IMR-90 (cell line): Measurements from ENCODE around the gene ROBO1. TPM values are rescaled to one million over a fixed set of nuclear protein-coding genes. Genes with fewer than 3 reads are reported as not detected.

Source experiments
- ATAC-seq: fragments of 200-7000 bp; cut with Tn5 transposase; 2 replicates; pipeline ENCODE4 v1.9.1; 2020; ENCODE audit warnings: low read depth, mild to moderate bottlenecking, moderate library complexity
- BruUV-seq: library from RNA; stranded (reverse); fragments of 400-500 nt; replicated peaks from 2 replicates; lab custom pipeline; 2021; lab: Mats Ljungman, UMichigan
- CTCF ChIA-PET: fragments of 300-600 bp; formaldehyde crosslinking; extraction: SDS; loops from one replicate; lab custom pipeline; 2021; ENCODE audit warnings: antibody characterized with exemption; lab: Yijun Ruan, JAX
- POLR2A ChIA-PET: fragments of 300-600 bp; sonication (Branson Sonifier 250); formaldehyde crosslinking; loops from one replicate; lab custom pipeline; 2022; ENCODE audit warnings: antibody characterized with exemption; ENCODE audit not compliant: unreplicated experiment; lab: Charles Lee
- DNase-seq: peaks from one replicate; pipeline ENCODE4 v3.0.0; 2013
- H2AFZ ChIP-seq: replicated peaks from 2 replicates; pipeline ENCODE3; 2013; ENCODE audit warnings: low read length, mild to moderate bottlenecking; ENCODE audit not compliant: poor library complexity
- H2AK5ac ChIP-seq: 2 replicates; pipeline ENCODE4 v1.6.1; 2013; ENCODE audit warnings: low read depth, low read length, inconsistent platforms
- H2AK9ac ChIP-seq: replicated peaks from 2 replicates; pipeline ENCODE3; 2013; ENCODE audit warnings: mild to moderate bottlenecking, low read depth, low read length, moderate library complexity; ENCODE audit not compliant: poor library complexity
- H2BK120ac ChIP-seq: 2 replicates; pipeline ENCODE4 v1.6.1; 2013; ENCODE audit warnings: low read depth, low read length, inconsistent platforms
- H2BK15ac ChIP-seq: 3 replicates; pipeline ENCODE4 v1.6.1; 2013; ENCODE audit warnings: low read depth, low read length, inconsistent platforms
- H2BK20ac ChIP-seq: 2 replicates; pipeline ENCODE4 v1.6.1; 2013; ENCODE audit warnings: low read depth, mild to moderate bottlenecking, inconsistent platforms, low read length, moderate library complexity
- H2BK5ac ChIP-seq: 2 replicates; pipeline ENCODE4 v1.6.1; 2013; ENCODE audit warnings: mild to moderate bottlenecking, low read depth, low read length, inconsistent platforms; ENCODE audit not compliant: poor library complexity, severe bottlenecking
- H3K14ac ChIP-seq: replicated peaks from 2 replicates; pipeline ENCODE4 v1.6.1; 2013; ENCODE audit warnings: low read depth, low read length, inconsistent platforms
- H3K18ac ChIP-seq: 2 replicates; pipeline ENCODE4 v1.6.1; 2013; ENCODE audit warnings: low read depth, low read length, control low read depth
- H3K23ac ChIP-seq: 2 replicates; pipeline ENCODE4 v1.6.1; 2013; ENCODE audit warnings: low read depth, low read length, inconsistent platforms
- H3K27ac ChIP-seq: 2 replicates; pipeline ENCODE4 v1.5.1; 2013; ENCODE audit warnings: mild to moderate bottlenecking, control low read depth, low read length; ENCODE audit not compliant: insufficient read depth
- H3K27me3 ChIP-seq: 2 replicates; pipeline ENCODE4 v1.6.1; 2013; ENCODE audit warnings: low read length; ENCODE audit not compliant: control insufficient read depth, insufficient read depth
- H3K36me3 ChIP-seq: 2 replicates; pipeline ENCODE4 v1.6.1; 2013; ENCODE audit warnings: low read length, mixed read lengths; ENCODE audit not compliant: control insufficient read depth, insufficient read depth
- H3K4ac ChIP-seq: 2 replicates; pipeline ENCODE4 v1.6.1; 2013; ENCODE audit warnings: low read depth, low read length, inconsistent platforms
- H3K4me1 ChIP-seq: 2 replicates; pipeline ENCODE4 v1.6.1; 2013; ENCODE audit warnings: low read length, mixed read lengths; ENCODE audit not compliant: control insufficient read depth, insufficient read depth
- H3K4me2 ChIP-seq: 2 replicates; pipeline ENCODE4 v1.6.1; 2013; ENCODE audit warnings: low read depth, mild to moderate bottlenecking, control low read depth, low read length, moderate library complexity
- H3K4me3 ChIP-seq: 2 replicates; pipeline ENCODE4 v1.5.1; 2013; ENCODE audit warnings: low read depth, mild to moderate bottlenecking, control low read depth, low read length, moderate library complexity; ENCODE audit not compliant: insufficient read depth
- H3K56ac ChIP-seq: 2 replicates; pipeline ENCODE4 v1.6.1; 2013; ENCODE audit warnings: low read length, inconsistent platforms; ENCODE audit not compliant: insufficient read depth; ENCODE audit errors: extremely low read depth
- H3K79me1 ChIP-seq, 2 experiments: 2 replicates each; pipeline ENCODE4 v1.6.1; 2013; ENCODE audit warnings: low read length in 2 of 2, inconsistent platforms in 1 of 2, low read depth in 1 of 2
- H3K9ac ChIP-seq: 2 replicates; pipeline ENCODE4 v1.6.1; 2013; ENCODE audit warnings: low read depth, low read length, control low read depth
- H3K9me1 ChIP-seq: 2 replicates; pipeline ENCODE4 v1.6.1; 2013; ENCODE audit warnings: low read length, inconsistent platforms; ENCODE audit not compliant: insufficient read depth
- H3K9me3 ChIP-seq: 2 replicates; pipeline ENCODE4 v1.6.1; 2013; ENCODE audit warnings: low read length; ENCODE audit not compliant: control insufficient read depth, insufficient read depth
- H4K20me1 ChIP-seq: 2 replicates; pipeline ENCODE4 v1.6.1; 2013; ENCODE audit warnings: low read length, inconsistent platforms; ENCODE audit not compliant: insufficient read depth
- H4K5ac ChIP-seq: 2 replicates; pipeline ENCODE4 v1.6.1; 2013; ENCODE audit warnings: mild to moderate bottlenecking, low read depth, low read length, control low read depth
- H4K8ac ChIP-seq, 2 experiments: 2 replicates each; pipeline ENCODE4 v1.6.1; 2013; ENCODE audit warnings: low read depth in 2 of 2, low read length in 2 of 2, control low read depth in 1 of 2, inconsistent platforms in 1 of 2
- H4K91ac ChIP-seq: 2 replicates; pipeline ENCODE4 v1.6.1; 2013; ENCODE audit warnings: low read depth, low read length, inconsistent platforms; ENCODE audit not compliant: insufficient read depth
- BHLHE40 ChIP-seq: fragments of 150-350 bp; IDR thresholded peaks from 2 replicates; pipeline ENCODE4 v1.6.1; 2016; ENCODE audit warnings: mild to moderate bottlenecking, low read depth, low read length
- CHD1 ChIP-seq: IDR thresholded peaks from 2 replicates; pipeline ENCODE4 v1.6.1; 2012; ENCODE audit warnings: low read depth, low read length, improper control_type of control experiment
- MAFK ChIP-seq: IDR thresholded peaks from 2 replicates; pipeline ENCODE4 v1.6.1; 2012; ENCODE audit warnings: low read depth, low read length, improper control_type of control experiment
- POLR2A ChIP-seq: IDR thresholded peaks from 2 replicates; pipeline ENCODE4 v1.6.1; 2012; ENCODE audit warnings: mild to moderate bottlenecking, low read depth, low read length
- RFX5 ChIP-seq: IDR thresholded peaks from 2 replicates; pipeline ENCODE4 v1.8.0; 2012; ENCODE audit warnings: low read depth, mild to moderate bottlenecking, low read length, moderate library complexity
- USF2 ChIP-seq: fragments of 150-350 bp; IDR thresholded peaks from 2 replicates; pipeline ENCODE4 v1.6.1; 2017; ENCODE audit warnings: mild to moderate bottlenecking, antibody characterized with exemption, low read length, low read depth
- WGBS, 2 experiments: methylation state at CpG; one replicate each; pipeline versions ENCODE4 v1.1.5 to v1.1.7; 2013; ENCODE audit warnings: missing lambda C conversion rate in 2 of 2; ENCODE audit not compliant: insufficient read length in 1 of 2; ENCODE audit errors: extremely low coverage in 2 of 2; 5-methylcytosine and 5-hydroxymethylcytosine counted together
- dilution Hi-C: fragments of 300-500 bp; cut with HindIII; formaldehyde crosslinking; loops from one replicate; pipeline ENCODE4 v1.14.3; 2018; ENCODE audit warnings: low sequenced_read_pairs; ENCODE audit not compliant: unreplicated experiment
- in situ Hi-C: fragments of 300-500 bp; cut with MboI; formaldehyde crosslinking; loops from 3 replicates; pipeline ENCODE4 v1.14.3; 2019; ENCODE audit warnings: low sequenced_read_pairs, inconsistent platforms, mixed read lengths
- intact Hi-C: fragments of 100-400 bp; cut with micrococcal nuclease; formaldehyde crosslinking; loops from 2 replicates; pipeline ENCODE4 v1.10.0; 2022
- polyA plus RNA-seq, 3 experiments: library from polyadenylated mRNA; depleted of rRNA; stranded (reverse); fragments of >200 nt; gene quantifications; 2 replicates each; pipeline ENCODE4 v1.2.3, GENCODE V29; 2012; ENCODE audit warnings: low replicate concordance in 1 of 3
- total RNA-seq: library from RNA; depleted of rRNA; stranded (reverse); fragments of >200 nt; gene quantifications from 2 replicates; pipeline ENCODE4 v1.2.3, GENCODE V29; 2012

The ROBO1 gene
- total and polyA plus RNA-seq, 2 of the 4 experiments (the other 2 are of a cell fraction): 24.1 to 53.9 TPM

GRCh38 chr3:78905700-78906099 is 862.1 kb downstream of the ROBO1 start:
- WGBS, 2 experiments: no CpG with 5 or more reads among the region's 3 CpGs
- ChIA-PET CTCF (interaction anchor here (1.3 kb wide), 1 partner anchor 260 kb away, joined by 3 read pairs; no protein-coding TSS in a partner anchor), POLR2A (no interaction called here)
- intact Hi-C loops: no loop called here
- no peak overlapping the region for H2BK20ac ChIP-seq
- no peak overlapping the region for H2BK120ac ChIP-seq
- H2BK5ac ChIP-seq: no peak overlapping the region
- H2AFZ ChIP-seq: no peak overlapping the region
- H2AK5ac ChIP-seq: no peak overlapping the region
- H4K5ac ChIP-seq: no peak overlapping the region
- no peak overlapping the region for H3K56ac ChIP-seq
- no peak overlapping the region for H3K23ac ChIP-seq
- H3K4ac ChIP-seq: no peak overlapping the region
- H3K9me1 ChIP-seq: peaks cover 9% of the 10 kb centered on the region
- H2BK15ac ChIP-seq: no peak overlapping the region
- DNase-seq: no peak
- H3K4me3 ChIP-seq: no peak overlapping the region
- H3K9ac ChIP-seq: no peak overlapping the region
- BruUV-seq: no TSS peak
- no peak overlapping the region for H2AK9ac ChIP-seq
- no peak overlapping the region for H4K91ac ChIP-seq
- no peak overlapping the region for H3K27ac ChIP-seq
- no peak for ATAC-seq
- dilution Hi-C loops: no loop called here
- in situ Hi-C loops: no loop called here
- H3K27me3 ChIP-seq: no peaks in the 10 kb centered on the region
- H3K4me2 ChIP-seq: no peak overlapping the region
- peaks cover 1% of the 10 kb centered on the region; the same call in 1 of the 2 replicates for H3K4me1 ChIP-seq
- no peaks in the 10 kb centered on the region for H3K36me3 ChIP-seq
- no peak for TF ChIP-seq POLR2A
- TF ChIP-seq RFX5: no peak
- TF ChIP-seq BHLHE40: no peak
- TF ChIP-seq MAFK: no peak
- TF ChIP-seq USF2: no peak
- no peak for TF ChIP-seq CHD1
- peaks cover 5 to 16% of the 10 kb centered on the region in 2 experiments; a peak in 3 of 4 replicates for H3K79me1 ChIP-seq
- no peaks in the 10 kb centered on the region for H3K9me3 ChIP-seq
- no peak overlapping the region for H3K18ac ChIP-seq
- H4K20me1 ChIP-seq: no peaks in the 10 kb centered on the region; the same call in 1 of the 2 replicates
- no peak overlapping the region for H3K14ac ChIP-seq
- no peak overlapping the region for H4K8ac ChIP-seq
